ENCODE data around the gene CLEC10A.

DNA sequence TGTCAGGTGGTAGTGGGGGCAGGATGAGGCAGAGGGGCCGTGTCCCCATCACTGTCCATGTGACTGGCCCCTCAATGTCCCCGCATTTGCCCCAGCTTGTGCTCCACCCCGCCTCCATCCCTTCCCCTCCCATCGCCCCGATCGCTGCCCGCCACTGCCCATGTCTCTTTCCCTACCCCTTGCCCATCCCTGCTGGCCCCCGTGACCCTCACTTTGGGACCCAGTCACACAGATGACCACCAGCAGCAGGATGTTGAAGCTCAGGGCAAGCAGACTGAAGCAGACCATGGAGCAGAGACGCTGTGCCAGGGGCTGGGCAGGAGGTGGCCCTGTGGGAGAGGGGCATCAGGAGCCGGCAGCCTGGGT lies 28.5 kb upstream of the CLEC10A start:
- TF ChIP-seq, protein P1, sequence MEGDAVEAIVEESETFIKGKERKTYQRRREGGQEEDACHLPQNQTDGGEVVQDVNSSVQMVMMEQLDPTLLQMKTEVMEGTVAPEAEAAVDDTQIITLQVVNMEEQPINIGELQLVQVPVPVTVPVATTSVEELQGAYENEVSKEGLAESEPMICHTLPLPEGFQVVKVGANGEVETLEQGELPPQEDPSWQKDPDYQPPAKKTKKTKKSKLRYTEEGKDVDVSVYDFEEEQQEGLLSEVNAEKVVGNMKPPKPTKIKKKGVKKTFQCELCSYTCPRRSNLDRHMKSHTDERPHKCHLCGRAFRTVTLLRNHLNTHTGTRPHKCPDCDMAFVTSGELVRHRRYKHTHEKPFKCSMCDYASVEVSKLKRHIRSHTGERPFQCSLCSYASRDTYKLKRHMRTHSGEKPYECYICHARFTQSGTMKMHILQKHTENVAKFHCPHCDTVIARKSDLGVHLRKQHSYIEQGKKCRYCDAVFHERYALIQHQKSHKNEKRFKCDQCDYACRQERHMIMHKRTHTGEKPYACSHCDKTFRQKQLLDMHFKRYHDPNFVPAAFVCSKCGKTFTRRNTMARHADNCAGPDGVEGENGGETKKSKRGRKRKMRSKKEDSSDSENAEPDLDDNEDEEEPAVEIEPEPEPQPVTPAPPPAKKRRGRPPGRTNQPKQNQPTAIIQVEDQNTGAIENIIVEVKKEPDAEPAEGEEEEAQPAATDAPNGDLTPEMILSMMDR (conservative IDR thresholded peaks at IDR 0.05; ENCODE audit: low read depth in 2 of 2), result no peak
- TF ChIP-seq, protein P2, sequence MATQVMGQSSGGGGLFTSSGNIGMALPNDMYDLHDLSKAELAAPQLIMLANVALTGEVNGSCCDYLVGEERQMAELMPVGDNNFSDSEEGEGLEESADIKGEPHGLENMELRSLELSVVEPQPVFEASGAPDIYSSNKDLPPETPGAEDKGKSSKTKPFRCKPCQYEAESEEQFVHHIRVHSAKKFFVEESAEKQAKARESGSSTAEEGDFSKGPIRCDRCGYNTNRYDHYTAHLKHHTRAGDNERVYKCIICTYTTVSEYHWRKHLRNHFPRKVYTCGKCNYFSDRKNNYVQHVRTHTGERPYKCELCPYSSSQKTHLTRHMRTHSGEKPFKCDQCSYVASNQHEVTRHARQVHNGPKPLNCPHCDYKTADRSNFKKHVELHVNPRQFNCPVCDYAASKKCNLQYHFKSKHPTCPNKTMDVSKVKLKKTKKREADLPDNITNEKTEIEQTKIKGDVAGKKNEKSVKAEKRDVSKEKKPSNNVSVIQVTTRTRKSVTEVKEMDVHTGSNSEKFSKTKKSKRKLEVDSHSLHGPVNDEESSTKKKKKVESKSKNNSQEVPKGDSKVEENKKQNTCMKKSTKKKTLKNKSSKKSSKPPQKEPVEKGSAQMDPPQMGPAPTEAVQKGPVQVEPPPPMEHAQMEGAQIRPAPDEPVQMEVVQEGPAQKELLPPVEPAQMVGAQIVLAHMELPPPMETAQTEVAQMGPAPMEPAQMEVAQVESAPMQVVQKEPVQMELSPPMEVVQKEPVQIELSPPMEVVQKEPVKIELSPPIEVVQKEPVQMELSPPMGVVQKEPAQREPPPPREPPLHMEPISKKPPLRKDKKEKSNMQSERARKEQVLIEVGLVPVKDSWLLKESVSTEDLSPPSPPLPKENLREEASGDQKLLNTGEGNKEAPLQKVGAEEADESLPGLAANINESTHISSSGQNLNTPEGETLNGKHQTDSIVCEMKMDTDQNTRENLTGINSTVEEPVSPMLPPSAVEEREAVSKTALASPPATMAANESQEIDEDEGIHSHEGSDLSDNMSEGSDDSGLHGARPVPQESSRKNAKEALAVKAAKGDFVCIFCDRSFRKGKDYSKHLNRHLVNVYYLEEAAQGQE (IDR thresholded peaks at IDR 0.05; ENCODE audit: unreplicated experiment), result no peak
- TF ChIP-seq JUNB (IDR thresholded peaks at IDR 0.05; ENCODE audit: unreplicated experiment), result no peak
- TF ChIP-seq EZH2 (IDR thresholded peaks at IDR 0.05; ENCODE audit: low read depth, unreplicated experiment), result no peak
- no peak for TF ChIP-seq EZH2phosphoT487 (IDR thresholded peaks at IDR 0.05; ENCODE audit: unreplicated experiment)
- no peak for TF ChIP-seq CREB1 (CRISPR knock-in tag; IDR thresholded peaks at IDR 0.05; ENCODE audit: low read depth)
- no peak for TF ChIP-seq POLR2AphosphoS5 (IDR thresholded peaks at IDR 0.05; ENCODE audit: low read depth)
- TF ChIP-seq, protein P3, sequence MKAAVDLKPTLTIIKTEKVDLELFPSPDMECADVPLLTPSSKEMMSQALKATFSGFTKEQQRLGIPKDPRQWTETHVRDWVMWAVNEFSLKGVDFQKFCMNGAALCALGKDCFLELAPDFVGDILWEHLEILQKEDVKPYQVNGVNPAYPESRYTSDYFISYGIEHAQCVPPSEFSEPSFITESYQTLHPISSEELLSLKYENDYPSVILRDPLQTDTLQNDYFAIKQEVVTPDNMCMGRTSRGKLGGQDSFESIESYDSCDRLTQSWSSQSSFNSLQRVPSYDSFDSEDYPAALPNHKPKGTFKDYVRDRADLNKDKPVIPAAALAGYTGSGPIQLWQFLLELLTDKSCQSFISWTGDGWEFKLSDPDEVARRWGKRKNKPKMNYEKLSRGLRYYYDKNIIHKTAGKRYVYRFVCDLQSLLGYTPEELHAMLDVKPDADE (IDR thresholded peaks at IDR 0.05), result no peak
- no peak for TF ChIP-seq ZNF114 (CRISPR knock-in tag; IDR thresholded peaks at IDR 0.05)
- no peak for TF ChIP-seq ZNF331 (CRISPR knock-in tag; IDR thresholded peaks at IDR 0.05; ENCODE audit: low read depth)

All from GM23338 (cell line).